GM21423 (cell line): Measurements from ENCODE around the gene ATP9B.
"Not testable (repeated sequence)": the region's sequence is repeated elsewhere in the genome, so short reads cannot be mapped to it uniquely, and the experiment has no call there.

Source experiments
- ATAC-seq: cut with Tn5 transposase; IDR thresholded peaks from one replicate; pipeline ENCODE4 v1.9.1; 2021; ENCODE audit warnings: mild to moderate bottlenecking, moderate library complexity; ENCODE audit not compliant: unreplicated experiment

ATP9B gene

GRCh38 chr18:79227621-79228020, 158.4 kb downstream of the ATP9B start:
- no peak for ATAC-seq

GRCh38 chr18:79229431-79229830, 160.2 kb downstream of the ATP9B start:
- ATAC-seq = no peak

- no peak for ATAC-seq
Measured at GRCh38 chr18:79234438-79234837, 165.2 kb downstream of the ATP9B start.

GRCh38 chr18:79239631-79240030, 170.4 kb downstream of the ATP9B start:
- no peak for ATAC-seq

- no peak for ATAC-seq
Measured at GRCh38 chr18:79241755-79242154, 172.6 kb downstream of the ATP9B start.

GRCh38 chr18:79242246-79242645, 173.1 kb downstream of the ATP9B start:
- no peak for ATAC-seq

GRCh38 chr18:79245517-79246001, 176.4 kb downstream of the ATP9B start:
- no peak for ATAC-seq

GRCh38 chr18:79246309-79247108, 177.3 kb downstream of the ATP9B start:
- peak; percentile 96 for ATAC-seq

- no peak for ATAC-seq
Measured at GRCh38 chr18:79248495-79249060, 179.4 kb downstream of the ATP9B start.

- ATAC-seq = no peak
Measured at GRCh38 chr18:79250301-79250981, 181.2 kb downstream of the ATP9B start.

- no peak for ATAC-seq
Measured at GRCh38 chr18:79251021-79251420, 181.8 kb downstream of the ATP9B start.

GRCh38 chr18:79252904-79253633, 183.9 kb downstream of the ATP9B start:
- no peak for ATAC-seq

GRCh38 chr18:79257480-79257879, 188.3 kb downstream of the ATP9B start:
- no peak for ATAC-seq

GRCh38 chr18:79258447-79258846, 189.3 kb downstream of the ATP9B start:
- ATAC-seq = peak; percentile 61

- ATAC-seq = no peak
Measured at GRCh38 chr18:79259218-79259617, 190.0 kb downstream of the ATP9B start.

- ATAC-seq = no peak
Measured at GRCh38 chr18:79260023-79260422, 190.8 kb downstream of the ATP9B start.

- no peak for ATAC-seq
Measured at GRCh38 chr18:79260510-79260909, 191.3 kb downstream of the ATP9B start.

GRCh38 chr18:79265068-79265467, 195.9 kb downstream of the ATP9B start:
- ATAC-seq = not testable (repeated sequence)

- ATAC-seq = not testable (repeated sequence)
Measured at GRCh38 chr18:79271812-79272211, 202.6 kb downstream of the ATP9B start.

- no peak for ATAC-seq
Measured at GRCh38 chr18:79272916-79273315, 203.7 kb downstream of the ATP9B start.

- no peak for ATAC-seq
Measured at GRCh38 chr18:79274823-79275222, 205.6 kb downstream of the ATP9B start.
